ENCODE data around the gene NDFIP1. TPM values are rescaled to one million over a fixed set of nuclear protein-coding genes. Genes with fewer than 3 reads are reported as not detected.

The NDFIP1 gene
- total and polyA plus RNA-seq, 2 of the 4 experiments (the other 2 are of a cell fraction): 7.7 to 15.4 TPM

DNA sequence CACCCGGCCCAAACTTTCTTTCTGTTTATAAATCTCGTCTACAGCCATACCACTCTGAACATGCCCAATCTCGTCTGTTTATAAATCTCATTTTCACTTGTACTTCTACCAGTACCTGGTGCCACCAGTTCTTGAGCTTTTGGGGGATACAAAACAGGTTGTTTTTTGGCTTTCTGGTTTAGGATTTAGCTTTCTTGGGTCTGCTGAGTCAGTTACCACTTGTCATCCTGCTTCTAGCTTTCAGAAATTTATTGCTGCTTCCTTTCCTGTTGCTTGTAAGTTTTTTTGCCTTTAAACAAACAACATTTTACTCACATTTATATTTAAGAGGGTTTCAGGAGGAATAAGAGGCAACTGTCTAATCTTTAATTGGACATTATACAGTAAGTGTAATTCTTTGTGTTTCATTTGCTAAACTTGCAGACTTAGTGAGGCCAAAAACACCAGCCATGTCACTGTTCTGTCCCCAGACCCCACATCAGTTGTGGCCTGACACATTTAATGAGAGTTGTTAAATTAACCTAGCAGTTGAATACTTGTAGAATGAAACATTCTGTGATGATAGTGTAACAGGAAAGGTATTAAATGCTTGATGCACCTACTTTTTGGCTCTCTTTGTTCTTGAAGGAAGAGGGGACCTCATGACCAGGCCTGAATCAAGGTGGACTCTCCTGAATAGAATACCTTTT lies 11.8 kb downstream of the NDFIP1 start (continued):
- no peak for TF ChIP-seq POLR2A (IDR thresholded peaks at IDR 0.05; ENCODE audit: low read depth, low read length)

GRCh38 chr5:142122121-142122520 lies 13.5 kb downstream of the NDFIP1 start:
- Histone ChIP-seq H3K27ac (ENCODE audit: insufficient read depth, low read length) (no peak overlapping the region), H3K79me1 (ENCODE audit: low read depth in 1 of 2, low read length in 2 of 2) (peaks cover 33 to 69% of the 10 kb centered on the region in 2 experiments), H2AK5ac (ENCODE audit: low read depth, low read length) (no peak overlapping the region), H4K20me1 (ENCODE audit: insufficient read depth, low read length) (peaks cover 65% of the 10 kb centered on the region), H3K14ac (replicated peaks; ENCODE audit: low read depth, low read length) (no peak overlapping the region), H2BK15ac (ENCODE audit: low read depth, low read length) (no peak overlapping the region), H2AK9ac (replicated peaks; ENCODE audit: low read depth, low read length, poor library complexity) (no peak overlapping the region), H3K18ac (ENCODE audit: low read depth, low read length) (no peak overlapping the region), H2BK120ac (ENCODE audit: low read depth, low read length) (no peak overlapping the region), H2BK5ac (ENCODE audit: low read depth, low read length, poor library complexity, severe bottlenecking) (no peak overlapping the region), H3K9me1 (ENCODE audit: insufficient read depth, low read length) (peaks cover 5% of the 10 kb centered on the region; the same call in 1 of the 2 replicates), H3K23ac (ENCODE audit: low read depth, low read length) (no peak overlapping the region), H4K8ac (ENCODE audit: low read depth in 2 of 2, low read length in 2 of 2) (no peak overlapping the region), H3K4me3 (ENCODE audit: insufficient read depth, low read depth, low read length) (no peak overlapping the region), H3K4me2 (ENCODE audit: low read depth, low read length) (no peak overlapping the region), H3K9me3 (ENCODE audit: control insufficient read depth, insufficient read depth, low read length) (no peaks in the 10 kb centered on the region), H3K56ac (ENCODE audit: extremely low read depth, insufficient read depth, low read length) (no peak overlapping the region), H4K91ac (ENCODE audit: insufficient read depth, low read depth, low read length) (no peak overlapping the region), H3K36me3 (ENCODE audit: control insufficient read depth, insufficient read depth, low read length) (peaks cover 4% of the 10 kb centered on the region), H3K27me3 (ENCODE audit: control insufficient read depth, insufficient read depth, low read length) (no peaks in the 10 kb centered on the region), H2AFZ (replicated peaks; ENCODE audit: low read length, poor library complexity) (no peak overlapping the region), H4K5ac (ENCODE audit: low read depth, low read length) (no peak overlapping the region), H2BK20ac (ENCODE audit: low read depth, low read length) (no peak overlapping the region), H3K4me1 (ENCODE audit: control insufficient read depth, insufficient read depth, low read length) (0 out of 2 replicates have a peak, but pooled peaks cover 4% of the 10 kb centered on the region), H3K9ac (ENCODE audit: low read depth, low read length) (no peak overlapping the region), H3K4ac (ENCODE audit: low read depth, low read length) (no peak overlapping the region)
- peak; percentile 54 for ATAC-seq (ENCODE audit: low read depth)
- CTCF ChIA-PET: no interaction called here
- in situ Hi-C loops (cut with MboI; ENCODE audit: low sequenced_read_pairs) (loop anchor here (25.0 kb wide), 1 partner anchor 435 kb away; the partner anchor contains the start of gene ARAP3), intact Hi-C loops (cut with micrococcal nuclease) (no loop called here), dilution Hi-C loops (cut with HindIII; ENCODE audit: low sequenced_read_pairs, unreplicated experiment) (no loop called here)
- DNase-seq: peak; percentile 12
- POLR2A ChIA-PET (ENCODE audit: unreplicated experiment): no interaction called here
- BruUV-seq (replicated peaks): no TSS peak
- WGBS, 2 experiments (ENCODE audit: extremely low coverage in 2 of 2, insufficient read length in 1 of 2): no CpG with 5 or more reads among the region's 1 CpG
- TF ChIP-seq RAD21 (IDR thresholded peaks at IDR 0.05; ENCODE audit: low read length) (no peak), SMC3 (IDR thresholded peaks at IDR 0.05; ENCODE audit: low read depth, low read length) (no peak), RCOR1 (IDR thresholded peaks at IDR 0.05; ENCODE audit: insufficient replicate concordance, low read length) (no peak), MXI1 (IDR thresholded peaks at IDR 0.05; ENCODE audit: borderline replicate concordance, low read depth, low read length) (no peak), CEBPB (IDR thresholded peaks at IDR 0.05; ENCODE audit: low read depth, low read length) (no peak), CHD1 (IDR thresholded peaks at IDR 0.05; ENCODE audit: low read depth, low read length) (no peak), POLR2A (IDR thresholded peaks at IDR 0.05; ENCODE audit: low read depth, low read length) (no peak), FOS (IDR thresholded peaks at IDR 0.05; ENCODE audit: low read depth, low read length) (no peak), MAFK (IDR thresholded peaks at IDR 0.05; ENCODE audit: low read depth, low read length) (no peak), RFX5 (IDR thresholded peaks at IDR 0.05; ENCODE audit: low read depth, low read length) (no peak), NFE2L2 (IDR thresholded peaks at IDR 0.05; ENCODE audit: low read depth, low read length) (no peak), USF2 (IDR thresholded peaks at IDR 0.05; ENCODE audit: low read depth, low read length) (no peak), MAZ (IDR thresholded peaks at IDR 0.05; ENCODE audit: borderline replicate concordance, low read depth, low read length) (no peak)
- TF ChIP-seq, protein P1, sequence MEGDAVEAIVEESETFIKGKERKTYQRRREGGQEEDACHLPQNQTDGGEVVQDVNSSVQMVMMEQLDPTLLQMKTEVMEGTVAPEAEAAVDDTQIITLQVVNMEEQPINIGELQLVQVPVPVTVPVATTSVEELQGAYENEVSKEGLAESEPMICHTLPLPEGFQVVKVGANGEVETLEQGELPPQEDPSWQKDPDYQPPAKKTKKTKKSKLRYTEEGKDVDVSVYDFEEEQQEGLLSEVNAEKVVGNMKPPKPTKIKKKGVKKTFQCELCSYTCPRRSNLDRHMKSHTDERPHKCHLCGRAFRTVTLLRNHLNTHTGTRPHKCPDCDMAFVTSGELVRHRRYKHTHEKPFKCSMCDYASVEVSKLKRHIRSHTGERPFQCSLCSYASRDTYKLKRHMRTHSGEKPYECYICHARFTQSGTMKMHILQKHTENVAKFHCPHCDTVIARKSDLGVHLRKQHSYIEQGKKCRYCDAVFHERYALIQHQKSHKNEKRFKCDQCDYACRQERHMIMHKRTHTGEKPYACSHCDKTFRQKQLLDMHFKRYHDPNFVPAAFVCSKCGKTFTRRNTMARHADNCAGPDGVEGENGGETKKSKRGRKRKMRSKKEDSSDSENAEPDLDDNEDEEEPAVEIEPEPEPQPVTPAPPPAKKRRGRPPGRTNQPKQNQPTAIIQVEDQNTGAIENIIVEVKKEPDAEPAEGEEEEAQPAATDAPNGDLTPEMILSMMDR (conservative IDR thresholded peaks at IDR 0.05; ENCODE audit: low read depth, low read length): no peak
